Neuron (in vitro differentiated cells): ENCODE measurements around the gene RFX4.

ENCODE experiments used
- H2AFZ ChIP-seq: one replicate; pipeline ENCODE4 v1.6.1; 2013; ENCODE audit warnings: low read depth, mild to moderate bottlenecking, inconsistent platforms, low read length, moderate library complexity
- H3K27me3 ChIP-seq: one replicate; pipeline ENCODE4 v1.6.1; 2013; ENCODE audit warnings: low read length; ENCODE audit not compliant: insufficient read depth
- H3K36me3 ChIP-seq: one replicate; pipeline ENCODE4 v1.6.1; 2013; ENCODE audit warnings: low read length; ENCODE audit not compliant: insufficient read depth
- H3K4me1 ChIP-seq: one replicate; pipeline ENCODE4 v1.6.1; 2013; ENCODE audit warnings: low read length; ENCODE audit not compliant: insufficient read depth
- H3K4me3 ChIP-seq: 2 replicates; pipeline ENCODE4 v1.5.1; 2013; ENCODE audit warnings: mild to moderate bottlenecking, low read length, moderate library complexity
- H3K9me3 ChIP-seq: one replicate; pipeline ENCODE4 v1.6.1; 2013; ENCODE audit warnings: low read length

Gene RFX4

GRCh38 chr12:106776897-106777296 lies 194.1 kb downstream of the RFX4 start:
- peaks cover 11% of the 10 kb centered on the region for H3K4me1 ChIP-seq
- H3K9me3 ChIP-seq: peaks cover 7% of the 10 kb centered on the region
- no peak overlapping the region for H2AFZ ChIP-seq
- no peak overlapping the region for H3K4me3 ChIP-seq
- H3K27me3 ChIP-seq: no peaks in the 10 kb centered on the region
- H3K36me3 ChIP-seq: peaks cover 10% of the 10 kb centered on the region

- Histone ChIP-seq H3K4me1 (peaks cover 7% of the 10 kb centered on the region), H3K36me3 (peaks cover 21% of the 10 kb centered on the region), H3K27me3 (no peaks in the 10 kb centered on the region), H3K4me3 (no peak overlapping the region), H2AFZ (no peak overlapping the region), H3K9me3 (peaks cover 7% of the 10 kb centered on the region)
Measured at GRCh38 chr12:106780010-106780631, 197.3 kb downstream of the RFX4 start.

DNA sequence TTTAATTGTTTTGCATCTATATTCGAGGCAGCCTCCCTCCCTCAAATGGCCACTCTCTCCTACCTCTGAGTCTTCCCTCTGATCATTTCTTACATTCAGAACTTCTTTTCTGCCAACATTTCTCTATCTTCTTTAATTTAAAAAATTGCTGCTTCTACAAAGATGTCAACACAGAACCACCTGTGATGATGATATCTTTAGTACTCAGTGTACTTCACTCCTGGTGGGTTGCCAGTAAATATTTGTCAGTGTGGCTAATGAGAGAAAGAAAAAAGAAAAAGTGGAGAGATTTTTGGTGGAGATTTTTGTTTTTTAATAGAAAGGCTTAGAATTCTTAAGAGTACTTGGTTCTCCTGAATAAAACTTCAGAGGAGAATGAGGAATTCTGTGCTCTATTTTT lies 199.8 kb downstream of the RFX4 start:
- peaks cover 36% of the 10 kb centered on the region for H3K36me3 ChIP-seq
- no peaks in the 10 kb centered on the region for H3K4me1 ChIP-seq
- no peaks in the 10 kb centered on the region for H3K27me3 ChIP-seq
- H3K4me3 ChIP-seq: no peak overlapping the region
- H3K9me3 ChIP-seq: peaks cover 11% of the 10 kb centered on the region
- no peak overlapping the region for H2AFZ ChIP-seq

GRCh38 chr12:106783515-106783914 lies 200.7 kb downstream of the RFX4 start:
- peaks cover 33% of the 10 kb centered on the region for H3K36me3 ChIP-seq
- peaks cover 14% of the 10 kb centered on the region for H3K9me3 ChIP-seq
- H2AFZ ChIP-seq: no peak overlapping the region

GRCh38 chr12:106790020-106790419 lies 207.2 kb downstream of the RFX4 start:
- Histone ChIP-seq H2AFZ (no peak overlapping the region), H3K36me3 (peaks cover 64% of the 10 kb centered on the region), H3K4me3 (no peak overlapping the region), H3K4me1 (no peaks in the 10 kb centered on the region), H3K27me3 (no peaks in the 10 kb centered on the region), H3K9me3 (peaks cover 26% of the 10 kb centered on the region)

More at GRCh38 chr12:106783515-106783914, 200.7 kb downstream of the RFX4 start:
- H3K27me3 ChIP-seq: no peaks in the 10 kb centered on the region
- H3K4me3 ChIP-seq: no peak overlapping the region
- H3K4me1 ChIP-seq: no peaks in the 10 kb centered on the region

DNA sequence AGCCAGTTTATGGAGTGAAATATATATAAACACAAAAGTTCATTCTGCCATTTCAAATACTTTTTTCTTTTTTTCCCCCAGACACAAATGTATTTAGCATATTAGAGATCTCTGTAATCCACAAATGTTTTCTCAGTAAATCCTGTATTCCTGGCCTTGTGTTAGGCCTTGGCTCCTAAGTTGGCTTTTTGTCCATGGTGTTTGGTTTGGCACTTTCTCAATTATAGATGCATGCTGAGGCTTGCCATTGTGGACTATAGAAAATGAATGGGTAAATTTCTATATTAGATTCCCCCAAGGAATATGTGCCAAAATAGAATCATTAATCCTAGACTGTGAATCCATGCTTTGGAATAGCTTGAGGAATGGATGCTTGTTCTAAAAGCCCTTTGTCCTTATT lies 208.7 kb downstream of the RFX4 start:
- no peak overlapping the region for H2AFZ ChIP-seq
- H3K27me3 ChIP-seq: no peaks in the 10 kb centered on the region
- H3K36me3 ChIP-seq: peaks cover 59% of the 10 kb centered on the region
- H3K9me3 ChIP-seq: peaks cover 25% of the 10 kb centered on the region
- H3K4me3 ChIP-seq: no peak overlapping the region
- no peaks in the 10 kb centered on the region for H3K4me1 ChIP-seq

- peaks cover 44% of the 10 kb centered on the region for H3K36me3 ChIP-seq
- H3K4me1 ChIP-seq: no peaks in the 10 kb centered on the region
- no peak overlapping the region for H2AFZ ChIP-seq
- no peak overlapping the region for H3K4me3 ChIP-seq
- H3K9me3 ChIP-seq: peaks cover 14% of the 10 kb centered on the region
- no peaks in the 10 kb centered on the region for H3K27me3 ChIP-seq
Measured at GRCh38 chr12:106794369-106794768, 211.6 kb downstream of the RFX4 start.

GRCh38 chr12:106801167-106801708 lies 218.4 kb downstream of the RFX4 start:
- Histone ChIP-seq H3K9me3 (no peaks in the 10 kb centered on the region), H3K4me3 (no peak overlapping the region), H3K36me3 (peaks cover 33% of the 10 kb centered on the region), H3K4me1 (no peaks in the 10 kb centered on the region), H2AFZ (no peak overlapping the region), H3K27me3 (no peaks in the 10 kb centered on the region)

DNA sequence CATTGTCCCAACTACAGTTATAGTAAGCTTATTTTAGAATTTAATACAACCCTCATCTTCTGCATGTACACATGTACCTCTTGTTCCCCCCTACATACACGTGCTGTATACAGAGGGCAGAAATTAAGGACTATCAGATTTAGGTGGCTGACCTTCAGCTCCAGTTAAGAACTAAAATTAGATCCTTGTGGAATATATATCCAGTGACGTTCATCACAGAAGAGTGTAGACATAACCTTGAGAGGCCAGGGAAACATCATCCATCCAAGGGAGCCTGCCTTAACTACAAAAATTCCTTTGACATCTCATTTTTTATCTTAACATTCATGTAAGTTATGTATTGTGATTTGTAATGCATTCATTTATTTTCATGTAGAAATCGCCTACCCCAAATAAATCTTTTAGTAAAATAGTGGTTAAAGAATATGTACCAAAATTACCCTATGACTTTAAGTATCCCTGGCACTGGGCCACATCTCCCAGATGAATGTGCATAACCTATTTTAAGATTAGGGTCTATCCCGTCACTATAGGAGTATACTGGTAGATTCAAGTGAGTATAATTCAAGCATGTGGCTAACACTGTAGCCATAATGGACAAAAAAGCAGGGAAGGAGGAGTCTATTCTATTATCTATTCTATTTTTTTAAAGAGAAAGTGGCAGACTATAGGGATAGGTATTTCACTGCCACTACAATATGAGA lies 219.2 kb downstream of the RFX4 start:
- Histone ChIP-seq H3K4me1 (no peaks in the 10 kb centered on the region), H3K9me3 (no peaks in the 10 kb centered on the region), H2AFZ (no peak overlapping the region), H3K4me3 (no peak overlapping the region), H3K27me3 (no peaks in the 10 kb centered on the region), H3K36me3 (peaks cover 36% of the 10 kb centered on the region)

- H3K27me3 ChIP-seq: no peaks in the 10 kb centered on the region
- H3K4me3 ChIP-seq: no peak overlapping the region
- no peaks in the 10 kb centered on the region for H3K4me1 ChIP-seq
- H2AFZ ChIP-seq: no peak overlapping the region
- peaks cover 37% of the 10 kb centered on the region for H3K36me3 ChIP-seq
- H3K9me3 ChIP-seq: no peaks in the 10 kb centered on the region
Measured at GRCh38 chr12:106804668-106805067, 221.9 kb downstream of the RFX4 start.
